NCI-H1436 (cell line): ENCODE results near the gene NCAM1.

Experiments
- DNase-seq: peaks from one replicate; lab custom pipeline; 2025; lab: John Stamatoyannopoulos, UW

NCAM1 gene

GRCh38 chr11:113087706-113088105, 126.5 kb downstream of the NCAM1 start:
- DNase-seq = no peak

- DNase-seq = no peak
Observed at GRCh38 chr11:113090716-113091480, 129.7 kb downstream of the NCAM1 start.

GRCh38 chr11:113091481-113091780, 130.2 kb downstream of the NCAM1 start:
- DNase-seq = no peak

- DNase-seq = no peak
Observed at GRCh38 chr11:113096648-113097047, 135.4 kb downstream of the NCAM1 start.

- DNase-seq = no peak
Observed at GRCh38 chr11:113103932-113104690, 142.9 kb downstream of the NCAM1 start.

- DNase-seq = no peak
Observed at GRCh38 chr11:113104691-113105251, 143.6 kb downstream of the NCAM1 start.

- no peak for DNase-seq
Observed at GRCh38 chr11:113105592-113105991, 144.4 kb downstream of the NCAM1 start.

GRCh38 chr11:113106507-113106906, 145.3 kb downstream of the NCAM1 start:
- no peak for DNase-seq

- no peak for DNase-seq
Observed at GRCh38 chr11:113110046-113110445, 148.8 kb downstream of the NCAM1 start.

GRCh38 chr11:113111156-113111555, 149.9 kb downstream of the NCAM1 start:
- no peak for DNase-seq

GRCh38 chr11:113112307-113112706, 151.1 kb downstream of the NCAM1 start:
- no peak for DNase-seq

GRCh38 chr11:113113801-113114704, 152.8 kb downstream of the NCAM1 start:
- DNase-seq = peak; percentile 36

- DNase-seq = no peak
Observed at GRCh38 chr11:113114705-113115027, 153.4 kb downstream of the NCAM1 start.

GRCh38 chr11:113118104-113118503, 156.9 kb downstream of the NCAM1 start:
- DNase-seq = no peak

GRCh38 chr11:113119074-113119473, 157.9 kb downstream of the NCAM1 start:
- no peak for DNase-seq

GRCh38 chr11:113119966-113120736, 158.9 kb downstream of the NCAM1 start:
- DNase-seq = no peak

GRCh38 chr11:113121746-113122145, 160.5 kb downstream of the NCAM1 start:
- no peak for DNase-seq

GRCh38 chr11:113124006-113124405, 162.8 kb downstream of the NCAM1 start:
- no peak for DNase-seq

- DNase-seq = no peak
Observed at GRCh38 chr11:113124578-113124977, 163.4 kb downstream of the NCAM1 start.

- no peak for DNase-seq
Observed at GRCh38 chr11:113129261-113129992, 168.2 kb downstream of the NCAM1 start.
